GM18870 (cell line): ENCODE measurements around the gene SLC25A27.

Experiments used
- ATAC-seq: cut with Tn5 transposase; IDR thresholded peaks from one replicate; pipeline ENCODE4 v1.9.1; 2021; ENCODE audit warnings: moderate library complexity; ENCODE audit not compliant: unreplicated experiment

SLC25A27 gene

GRCh38 chr6:46704562-46704961, 51.8 kb downstream of the SLC25A27 start:
- ATAC-seq = no peak

- ATAC-seq = peak; percentile 55
Observed at GRCh38 chr6:46706464-46706863, 53.7 kb downstream of the SLC25A27 start.

GRCh38 chr6:46711491-46711890, 58.7 kb downstream of the SLC25A27 start:
- ATAC-seq = no peak

- no peak for ATAC-seq
Observed at GRCh38 chr6:46715141-46715540, 62.4 kb downstream of the SLC25A27 start.

GRCh38 chr6:46719099-46719498, 66.3 kb downstream of the SLC25A27 start:
- ATAC-seq = no peak

- ATAC-seq = no peak
Observed at GRCh38 chr6:46720401-46720800, 67.6 kb downstream of the SLC25A27 start.
